IMR-90 (cell line): ENCODE results near the gene USP47. TPM values are rescaled to one million over a fixed set of nuclear protein-coding genes. Genes with fewer than 3 reads are reported as not detected.
A peak's percentile ranks its signal among the peaks of the same experiment; 100 is the strongest.

Experiments
- ATAC-seq: fragments of 200-7000 bp; cut with Tn5 transposase; 2 replicates; pipeline ENCODE4 v1.9.1; 2020; ENCODE audit warnings: low read depth, mild to moderate bottlenecking, moderate library complexity
- BruUV-seq: library from RNA; stranded (reverse); fragments of 400-500 nt; replicated peaks from 2 replicates; lab custom pipeline; 2021; lab: Mats Ljungman, UMichigan
- CTCF ChIA-PET: fragments of 300-600 bp; formaldehyde crosslinking; extraction: SDS; loops from one replicate; lab custom pipeline; 2021; ENCODE audit warnings: antibody characterized with exemption; lab: Yijun Ruan, JAX
- POLR2A ChIA-PET: fragments of 300-600 bp; sonication (Branson Sonifier 250); formaldehyde crosslinking; loops from one replicate; lab custom pipeline; 2022; ENCODE audit warnings: antibody characterized with exemption; ENCODE audit not compliant: unreplicated experiment; lab: Charles Lee
- DNase-seq: peaks from one replicate; pipeline ENCODE4 v3.0.0; 2013
- H2AFZ ChIP-seq: replicated peaks from 2 replicates; pipeline ENCODE3; 2013; ENCODE audit warnings: low read length, mild to moderate bottlenecking; ENCODE audit not compliant: poor library complexity
- H2AK5ac ChIP-seq: 2 replicates; pipeline ENCODE4 v1.6.1; 2013; ENCODE audit warnings: low read depth, low read length, inconsistent platforms
- H2AK9ac ChIP-seq: replicated peaks from 2 replicates; pipeline ENCODE3; 2013; ENCODE audit warnings: mild to moderate bottlenecking, low read depth, low read length, moderate library complexity; ENCODE audit not compliant: poor library complexity
- H2BK120ac ChIP-seq: 2 replicates; pipeline ENCODE4 v1.6.1; 2013; ENCODE audit warnings: low read depth, low read length, inconsistent platforms
- H2BK15ac ChIP-seq: 3 replicates; pipeline ENCODE4 v1.6.1; 2013; ENCODE audit warnings: low read depth, low read length, inconsistent platforms
- H2BK20ac ChIP-seq: 2 replicates; pipeline ENCODE4 v1.6.1; 2013; ENCODE audit warnings: low read depth, mild to moderate bottlenecking, inconsistent platforms, low read length, moderate library complexity
- H2BK5ac ChIP-seq: 2 replicates; pipeline ENCODE4 v1.6.1; 2013; ENCODE audit warnings: mild to moderate bottlenecking, low read depth, low read length, inconsistent platforms; ENCODE audit not compliant: poor library complexity, severe bottlenecking
- H3K14ac ChIP-seq: replicated peaks from 2 replicates; pipeline ENCODE4 v1.6.1; 2013; ENCODE audit warnings: low read depth, low read length, inconsistent platforms
- H3K18ac ChIP-seq: 2 replicates; pipeline ENCODE4 v1.6.1; 2013; ENCODE audit warnings: low read depth, low read length, control low read depth
- H3K23ac ChIP-seq: 2 replicates; pipeline ENCODE4 v1.6.1; 2013; ENCODE audit warnings: low read depth, low read length, inconsistent platforms
- H3K27ac ChIP-seq: 2 replicates; pipeline ENCODE4 v1.5.1; 2013; ENCODE audit warnings: mild to moderate bottlenecking, control low read depth, low read length; ENCODE audit not compliant: insufficient read depth
- H3K27me3 ChIP-seq: 2 replicates; pipeline ENCODE4 v1.6.1; 2013; ENCODE audit warnings: low read length; ENCODE audit not compliant: control insufficient read depth, insufficient read depth
- H3K36me3 ChIP-seq: 2 replicates; pipeline ENCODE4 v1.6.1; 2013; ENCODE audit warnings: low read length, mixed read lengths; ENCODE audit not compliant: control insufficient read depth, insufficient read depth
- H3K4ac ChIP-seq: 2 replicates; pipeline ENCODE4 v1.6.1; 2013; ENCODE audit warnings: low read depth, low read length, inconsistent platforms
- H3K4me1 ChIP-seq: 2 replicates; pipeline ENCODE4 v1.6.1; 2013; ENCODE audit warnings: low read length, mixed read lengths; ENCODE audit not compliant: control insufficient read depth, insufficient read depth
- H3K4me2 ChIP-seq: 2 replicates; pipeline ENCODE4 v1.6.1; 2013; ENCODE audit warnings: low read depth, mild to moderate bottlenecking, control low read depth, low read length, moderate library complexity
- H3K4me3 ChIP-seq: 2 replicates; pipeline ENCODE4 v1.5.1; 2013; ENCODE audit warnings: low read depth, mild to moderate bottlenecking, control low read depth, low read length, moderate library complexity; ENCODE audit not compliant: insufficient read depth
- H3K56ac ChIP-seq: 2 replicates; pipeline ENCODE4 v1.6.1; 2013; ENCODE audit warnings: low read length, inconsistent platforms; ENCODE audit not compliant: insufficient read depth; ENCODE audit errors: extremely low read depth
- H3K79me1 ChIP-seq, 2 experiments: 2 replicates each; pipeline ENCODE4 v1.6.1; 2013; ENCODE audit warnings: low read length in 2 of 2, inconsistent platforms in 1 of 2, low read depth in 1 of 2
- H3K9ac ChIP-seq: 2 replicates; pipeline ENCODE4 v1.6.1; 2013; ENCODE audit warnings: low read depth, low read length, control low read depth
- H3K9me1 ChIP-seq: 2 replicates; pipeline ENCODE4 v1.6.1; 2013; ENCODE audit warnings: low read length, inconsistent platforms; ENCODE audit not compliant: insufficient read depth
- H3K9me3 ChIP-seq: 2 replicates; pipeline ENCODE4 v1.6.1; 2013; ENCODE audit warnings: low read length; ENCODE audit not compliant: control insufficient read depth, insufficient read depth
- H4K20me1 ChIP-seq: 2 replicates; pipeline ENCODE4 v1.6.1; 2013; ENCODE audit warnings: low read length, inconsistent platforms; ENCODE audit not compliant: insufficient read depth
- H4K5ac ChIP-seq: 2 replicates; pipeline ENCODE4 v1.6.1; 2013; ENCODE audit warnings: mild to moderate bottlenecking, low read depth, low read length, control low read depth
- H4K8ac ChIP-seq, 2 experiments: 2 replicates each; pipeline ENCODE4 v1.6.1; 2013; ENCODE audit warnings: low read depth in 2 of 2, low read length in 2 of 2, control low read depth in 1 of 2, inconsistent platforms in 1 of 2
- H4K91ac ChIP-seq: 2 replicates; pipeline ENCODE4 v1.6.1; 2013; ENCODE audit warnings: low read depth, low read length, inconsistent platforms; ENCODE audit not compliant: insufficient read depth
- MXI1 ChIP-seq: IDR thresholded peaks from 2 replicates; pipeline ENCODE4 v1.6.1; 2012; ENCODE audit warnings: low read depth, mild to moderate bottlenecking, low read length, moderate library complexity, borderline replicate concordance
- SMC3 ChIP-seq: fragments of 150-350 bp; IDR thresholded peaks from 2 replicates; pipeline ENCODE4 v1.6.1; 2016; ENCODE audit warnings: low read depth, mild to moderate bottlenecking, antibody characterized with exemption, low read length, moderate library complexity
- WGBS, 2 experiments: methylation state at CpG; one replicate each; pipeline versions ENCODE4 v1.1.5 to v1.1.7; 2013; ENCODE audit warnings: missing lambda C conversion rate in 2 of 2; ENCODE audit not compliant: insufficient read length in 1 of 2; ENCODE audit errors: extremely low coverage in 2 of 2; 5-methylcytosine and 5-hydroxymethylcytosine counted together
- dilution Hi-C: fragments of 300-500 bp; cut with HindIII; formaldehyde crosslinking; loops from one replicate; pipeline ENCODE4 v1.14.3; 2018; ENCODE audit warnings: low sequenced_read_pairs; ENCODE audit not compliant: unreplicated experiment
- in situ Hi-C: fragments of 300-500 bp; cut with MboI; formaldehyde crosslinking; loops from 3 replicates; pipeline ENCODE4 v1.14.3; 2019; ENCODE audit warnings: low sequenced_read_pairs, inconsistent platforms, mixed read lengths
- intact Hi-C: fragments of 100-400 bp; cut with micrococcal nuclease; formaldehyde crosslinking; loops from 2 replicates; pipeline ENCODE4 v1.10.0; 2022
- polyA plus RNA-seq, 3 experiments: library from polyadenylated mRNA; depleted of rRNA; stranded (reverse); fragments of >200 nt; gene quantifications; 2 replicates each; pipeline ENCODE4 v1.2.3, GENCODE V29; 2012; ENCODE audit warnings: low replicate concordance in 1 of 3
- total RNA-seq: library from RNA; depleted of rRNA; stranded (reverse); fragments of >200 nt; gene quantifications from 2 replicates; pipeline ENCODE4 v1.2.3, GENCODE V29; 2012

The USP47 gene
- total and polyA plus RNA-seq, 2 of the 4 experiments (the other 2 are of a cell fraction) = 15.0 to 110 TPM

DNA sequence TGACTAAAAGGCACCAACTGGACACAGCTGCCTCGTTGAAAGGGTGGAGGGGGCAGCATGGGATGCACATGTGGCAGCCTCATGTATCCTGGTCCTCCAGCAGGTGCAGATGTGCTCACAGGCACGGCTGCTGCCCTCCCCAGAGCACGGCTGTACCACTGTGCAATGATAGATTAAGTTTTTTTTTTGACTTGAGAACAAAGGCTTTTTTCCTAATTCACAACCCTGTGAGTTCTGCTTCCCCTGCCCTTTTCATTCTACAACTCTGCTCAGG, 155.2 kb downstream of the USP47 start:
- CTCF ChIA-PET = no interaction called here
- POLR2A ChIA-PET = no interaction called here
- no peak overlapping the region for H3K14ac ChIP-seq
- no peak overlapping the region for H2AK9ac ChIP-seq
- H4K91ac ChIP-seq = peak overlapping the region; percentile 12; the same call in 1 of the 2 replicates
- DNase-seq = no peak
- no peaks in the 10 kb centered on the region; the same call in 1 of the 2 replicates for H4K20me1 ChIP-seq
- no peaks in the 10 kb centered on the region for H3K27me3 ChIP-seq
- no peaks in the 10 kb centered on the region for H3K9me3 ChIP-seq
- H3K4ac ChIP-seq = peak overlapping the region; percentile 20; the same call in 1 of the 2 replicates
- peak overlapping the region; percentile 7 for H2BK5ac ChIP-seq
- dilution Hi-C loops = no loop called here
- H3K27ac ChIP-seq = no peak overlapping the region
- H4K5ac ChIP-seq = no peak overlapping the region
- H2BK120ac ChIP-seq = no peak overlapping the region
- no TSS peak for BruUV-seq
- peaks cover 32 to 79% of the 10 kb centered on the region in 2 experiments for H3K79me1 ChIP-seq
- ATAC-seq = no peak
- peaks cover 19% of the 10 kb centered on the region for H3K4me1 ChIP-seq
- no peak overlapping the region for H2AFZ ChIP-seq
- H3K4me3 ChIP-seq = no peak overlapping the region
- H4K8ac ChIP-seq = peak overlapping the region in 1 of 2 experiments; percentile 50; a peak in 1 of 4 replicates
- no peak overlapping the region for H2BK15ac ChIP-seq
- no peak overlapping the region for H3K9ac ChIP-seq
- TF ChIP-seq MXI1 (no peak), SMC3 (no peak)
- H2AK5ac ChIP-seq = peak overlapping the region; percentile 38; the same call in 1 of the 2 replicates
- H3K23ac ChIP-seq = peak overlapping the region; percentile 38; the same call in 1 of the 2 replicates
- intact Hi-C loops = no loop called here
- no peak overlapping the region for H3K18ac ChIP-seq
- H3K4me2 ChIP-seq = no peak overlapping the region
- in situ Hi-C loops = no loop called here
- H3K56ac ChIP-seq = no peak overlapping the region
- peaks cover 19% of the 10 kb centered on the region for H3K9me1 ChIP-seq
- peaks cover 52% of the 10 kb centered on the region for H3K36me3 ChIP-seq
- WGBS, 2 experiments = 100% methylated on average over 1 of the region's 3 CpGs; no CpG with 5 or more reads in 1 of the 2 experiments
- H2BK20ac ChIP-seq = no peak overlapping the region
